HepG2 (cell line): Measurements from ENCODE around the gene NT5DC4.

Experiments
- FOXP1 ChIP-seq, 2 experiments: fragments of 450-650 bp in 1 of 2; IDR thresholded peaks; 2 replicates each; pipeline ENCODE4 v1.6.1; 2017 to 2018; ENCODE audit warnings: antibody characterized with exemption in 1 of 2
- POLR2A ChIP-seq, 2 experiments: IDR thresholded peaks; 2 replicates each; pipeline ENCODE4 v1.6.1; 2011; ENCODE audit warnings: low read depth in 2 of 2, low read length in 2 of 2, mild to moderate bottlenecking in 1 of 2, moderate library complexity in 1 of 2; ENCODE audit not compliant: insufficient read depth in 1 of 2
- ZNF317 ChIP-seq: sonication (generic); formaldehyde crosslinking; IDR thresholded peaks from 2 replicates; pipeline ENCODE4 v1.5.0; 2020; ENCODE audit warnings: mild to moderate bottlenecking, missing genetic modification reagents
- TF ChIP-seq, protein P1 (sequence below): sonication (generic); formaldehyde crosslinking; IDR thresholded peaks from 2 replicates; pipeline ENCODE4 v1.8.0; 2022; ENCODE audit warnings: mild to moderate bottlenecking, missing genetic modification reagents, moderate library complexity
- TF ChIP-seq, protein P2 (sequence below): sonication (generic); formaldehyde crosslinking; IDR thresholded peaks from 2 replicates; pipeline ENCODE4 v1.4.0; 2020; ENCODE audit warnings: missing genetic modification reagents
- TF ChIP-seq, protein P3 (sequence below): sonication (generic); formaldehyde crosslinking; IDR thresholded peaks from 2 replicates; pipeline ENCODE4 v1.4.0; 2020; ENCODE audit warnings: missing genetic modification reagents, borderline replicate concordance
- TF ChIP-seq, protein P4 (sequence below): sonication (generic); formaldehyde crosslinking; IDR thresholded peaks from 2 replicates; pipeline ENCODE4 v1.4.0; 2020; ENCODE audit warnings: missing genetic modification reagents
- TF ChIP-seq, protein P5 (sequence below): sonication (generic); formaldehyde crosslinking; IDR thresholded peaks from 2 replicates; pipeline ENCODE4 v1.5.0; 2020; ENCODE audit warnings: mild to moderate bottlenecking, missing genetic modification reagents, moderate library complexity
- TF ChIP-seq, protein P6 (sequence below), 2 experiments: IDR thresholded peaks; 2 replicates each; pipeline ENCODE4 v1.6.1; 2011 to 2012; ENCODE audit warnings: low read length in 2 of 2, borderline replicate concordance in 1 of 2, low read depth in 1 of 2, mild to moderate bottlenecking in 1 of 2, moderate library complexity in 1 of 2
- TF ChIP-seq, protein P7 (sequence below): sonication (generic); formaldehyde crosslinking; IDR thresholded peaks from 2 replicates; pipeline ENCODE4 v1.8.0; 2022; ENCODE audit warnings: missing genetic modification reagents, low read depth, mild to moderate bottlenecking, borderline replicate concordance
- TF ChIP-seq, protein P8 (sequence below): sonication (generic); formaldehyde crosslinking; IDR thresholded peaks from 2 replicates; pipeline ENCODE4 v1.9.0; 2022; ENCODE audit warnings: missing genetic modification reagents, mild to moderate bottlenecking, borderline replicate concordance
- TF ChIP-seq, protein P9 (sequence below): sonication (generic); formaldehyde crosslinking; IDR thresholded peaks from 2 replicates; pipeline ENCODE4 v1.4.0; 2020; ENCODE audit warnings: mild to moderate bottlenecking, missing genetic modification reagents

DNA sequence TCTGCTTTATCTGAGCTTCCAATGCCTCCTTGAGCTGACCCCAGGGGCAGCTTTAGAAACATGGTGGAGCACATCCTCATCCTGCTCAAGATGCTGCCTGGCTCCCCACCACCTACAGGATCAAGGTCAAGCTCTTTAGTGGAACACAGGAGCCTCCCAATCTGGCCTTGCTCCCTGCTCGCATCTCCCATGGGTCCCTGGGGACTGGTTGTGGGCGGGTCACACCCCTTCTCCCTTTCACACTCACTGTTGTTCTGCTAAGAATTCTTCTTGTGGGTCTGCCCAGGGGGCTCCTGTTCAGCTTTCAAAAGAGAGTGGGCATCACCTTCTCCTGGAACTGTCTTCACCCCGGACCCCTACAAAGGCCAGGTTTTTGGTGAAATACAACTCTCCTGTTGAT is 8.4 kb upstream of the NT5DC4 start:
- TF ChIP-seq POLR2A (IDR thresholded peaks at IDR 0.05; ENCODE audit: insufficient read depth in 1 of 2, low read depth in 2 of 2, low read length in 2 of 2) (no peak), ZNF317 (no peak), FOXP1 (IDR thresholded peaks at IDR 0.05) (no peak), FOXP1 (CRISPR knock-in tag; IDR thresholded peaks at IDR 0.05) (no peak)
- TF ChIP-seq, protein P1, sequence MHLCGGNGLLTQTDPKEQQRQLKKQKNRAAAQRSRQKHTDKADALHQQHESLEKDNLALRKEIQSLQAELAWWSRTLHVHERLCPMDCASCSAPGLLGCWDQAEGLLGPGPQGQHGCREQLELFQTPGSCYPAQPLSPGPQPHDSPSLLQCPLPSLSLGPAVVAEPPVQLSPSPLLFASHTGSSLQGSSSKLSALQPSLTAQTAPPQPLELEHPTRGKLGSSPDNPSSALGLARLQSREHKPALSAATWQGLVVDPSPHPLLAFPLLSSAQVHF (CRISPR knock-in tag) = no peak
- TF ChIP-seq, protein P2, sequence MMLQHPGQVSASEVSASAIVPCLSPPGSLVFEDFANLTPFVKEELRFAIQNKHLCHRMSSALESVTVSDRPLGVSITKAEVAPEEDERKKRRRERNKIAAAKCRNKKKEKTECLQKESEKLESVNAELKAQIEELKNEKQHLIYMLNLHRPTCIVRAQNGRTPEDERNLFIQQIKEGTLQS = no peak
- TF ChIP-seq, protein P3, sequence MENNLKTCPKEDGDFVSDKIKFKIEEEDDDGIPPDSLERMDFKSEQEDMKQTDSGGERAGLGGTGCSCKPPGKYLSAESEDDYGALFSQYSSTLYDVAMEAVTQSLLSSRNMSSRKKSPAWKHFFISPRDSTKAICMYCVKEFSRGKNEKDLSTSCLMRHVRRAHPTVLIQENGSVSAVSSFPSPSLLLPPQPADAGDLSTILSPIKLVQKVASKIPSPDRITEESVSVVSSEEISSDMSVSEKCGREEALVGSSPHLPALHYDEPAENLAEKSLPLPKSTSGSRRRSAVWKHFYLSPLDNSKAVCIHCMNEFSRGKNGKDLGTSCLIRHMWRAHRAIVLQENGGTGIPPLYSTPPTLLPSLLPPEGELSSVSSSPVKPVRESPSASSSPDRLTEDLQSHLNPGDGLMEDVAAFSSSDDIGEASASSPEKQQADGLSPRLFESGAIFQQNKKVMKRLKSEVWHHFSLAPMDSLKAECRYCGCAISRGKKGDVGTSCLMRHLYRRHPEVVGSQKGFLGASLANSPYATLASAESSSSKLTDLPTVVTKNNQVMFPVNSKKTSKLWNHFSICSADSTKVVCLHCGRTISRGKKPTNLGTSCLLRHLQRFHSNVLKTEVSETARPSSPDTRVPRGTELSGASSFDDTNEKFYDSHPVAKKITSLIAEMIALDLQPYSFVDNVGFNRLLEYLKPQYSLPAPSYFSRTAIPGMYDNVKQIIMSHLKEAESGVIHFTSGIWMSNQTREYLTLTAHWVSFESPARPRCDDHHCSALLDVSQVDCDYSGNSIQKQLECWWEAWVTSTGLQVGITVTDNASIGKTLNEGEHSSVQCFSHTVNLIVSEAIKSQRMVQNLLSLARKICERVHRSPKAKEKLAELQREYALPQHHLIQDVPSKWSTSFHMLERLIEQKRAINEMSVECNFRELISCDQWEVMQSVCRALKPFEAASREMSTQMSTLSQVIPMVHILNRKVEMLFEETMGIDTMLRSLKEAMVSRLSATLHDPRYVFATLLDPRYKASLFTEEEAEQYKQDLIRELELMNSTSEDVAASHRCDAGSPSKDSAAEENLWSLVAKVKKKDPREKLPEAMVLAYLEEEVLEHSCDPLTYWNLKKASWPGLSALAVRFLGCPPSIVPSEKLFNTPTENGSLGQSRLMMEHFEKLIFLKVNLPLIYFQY (CRISPR knock-in tag) = no peak
- TF ChIP-seq, protein P4, sequence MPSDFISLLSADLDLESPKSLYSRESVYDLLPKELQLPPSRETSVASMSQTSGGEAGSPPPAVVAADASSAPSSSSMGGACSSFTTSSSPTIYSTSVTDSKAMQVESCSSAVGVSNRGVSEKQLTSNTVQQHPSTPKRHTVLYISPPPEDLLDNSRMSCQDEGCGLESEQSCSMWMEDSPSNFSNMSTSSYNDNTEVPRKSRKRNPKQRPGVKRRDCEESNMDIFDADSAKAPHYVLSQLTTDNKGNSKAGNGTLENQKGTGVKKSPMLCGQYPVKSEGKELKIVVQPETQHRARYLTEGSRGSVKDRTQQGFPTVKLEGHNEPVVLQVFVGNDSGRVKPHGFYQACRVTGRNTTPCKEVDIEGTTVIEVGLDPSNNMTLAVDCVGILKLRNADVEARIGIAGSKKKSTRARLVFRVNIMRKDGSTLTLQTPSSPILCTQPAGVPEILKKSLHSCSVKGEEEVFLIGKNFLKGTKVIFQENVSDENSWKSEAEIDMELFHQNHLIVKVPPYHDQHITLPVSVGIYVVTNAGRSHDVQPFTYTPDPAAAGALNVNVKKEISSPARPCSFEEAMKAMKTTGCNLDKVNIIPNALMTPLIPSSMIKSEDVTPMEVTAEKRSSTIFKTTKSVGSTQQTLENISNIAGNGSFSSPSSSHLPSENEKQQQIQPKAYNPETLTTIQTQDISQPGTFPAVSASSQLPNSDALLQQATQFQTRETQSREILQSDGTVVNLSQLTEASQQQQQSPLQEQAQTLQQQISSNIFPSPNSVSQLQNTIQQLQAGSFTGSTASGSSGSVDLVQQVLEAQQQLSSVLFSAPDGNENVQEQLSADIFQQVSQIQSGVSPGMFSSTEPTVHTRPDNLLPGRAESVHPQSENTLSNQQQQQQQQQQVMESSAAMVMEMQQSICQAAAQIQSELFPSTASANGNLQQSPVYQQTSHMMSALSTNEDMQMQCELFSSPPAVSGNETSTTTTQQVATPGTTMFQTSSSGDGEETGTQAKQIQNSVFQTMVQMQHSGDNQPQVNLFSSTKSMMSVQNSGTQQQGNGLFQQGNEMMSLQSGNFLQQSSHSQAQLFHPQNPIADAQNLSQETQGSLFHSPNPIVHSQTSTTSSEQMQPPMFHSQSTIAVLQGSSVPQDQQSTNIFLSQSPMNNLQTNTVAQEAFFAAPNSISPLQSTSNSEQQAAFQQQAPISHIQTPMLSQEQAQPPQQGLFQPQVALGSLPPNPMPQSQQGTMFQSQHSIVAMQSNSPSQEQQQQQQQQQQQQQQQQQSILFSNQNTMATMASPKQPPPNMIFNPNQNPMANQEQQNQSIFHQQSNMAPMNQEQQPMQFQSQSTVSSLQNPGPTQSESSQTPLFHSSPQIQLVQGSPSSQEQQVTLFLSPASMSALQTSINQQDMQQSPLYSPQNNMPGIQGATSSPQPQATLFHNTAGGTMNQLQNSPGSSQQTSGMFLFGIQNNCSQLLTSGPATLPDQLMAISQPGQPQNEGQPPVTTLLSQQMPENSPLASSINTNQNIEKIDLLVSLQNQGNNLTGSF (CRISPR knock-in tag) = no peak
- TF ChIP-seq, protein P5, sequence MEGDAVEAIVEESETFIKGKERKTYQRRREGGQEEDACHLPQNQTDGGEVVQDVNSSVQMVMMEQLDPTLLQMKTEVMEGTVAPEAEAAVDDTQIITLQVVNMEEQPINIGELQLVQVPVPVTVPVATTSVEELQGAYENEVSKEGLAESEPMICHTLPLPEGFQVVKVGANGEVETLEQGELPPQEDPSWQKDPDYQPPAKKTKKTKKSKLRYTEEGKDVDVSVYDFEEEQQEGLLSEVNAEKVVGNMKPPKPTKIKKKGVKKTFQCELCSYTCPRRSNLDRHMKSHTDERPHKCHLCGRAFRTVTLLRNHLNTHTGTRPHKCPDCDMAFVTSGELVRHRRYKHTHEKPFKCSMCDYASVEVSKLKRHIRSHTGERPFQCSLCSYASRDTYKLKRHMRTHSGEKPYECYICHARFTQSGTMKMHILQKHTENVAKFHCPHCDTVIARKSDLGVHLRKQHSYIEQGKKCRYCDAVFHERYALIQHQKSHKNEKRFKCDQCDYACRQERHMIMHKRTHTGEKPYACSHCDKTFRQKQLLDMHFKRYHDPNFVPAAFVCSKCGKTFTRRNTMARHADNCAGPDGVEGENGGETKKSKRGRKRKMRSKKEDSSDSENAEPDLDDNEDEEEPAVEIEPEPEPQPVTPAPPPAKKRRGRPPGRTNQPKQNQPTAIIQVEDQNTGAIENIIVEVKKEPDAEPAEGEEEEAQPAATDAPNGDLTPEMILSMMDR (CRISPR knock-in tag) = no peak
- TF ChIP-seq, protein P6, sequence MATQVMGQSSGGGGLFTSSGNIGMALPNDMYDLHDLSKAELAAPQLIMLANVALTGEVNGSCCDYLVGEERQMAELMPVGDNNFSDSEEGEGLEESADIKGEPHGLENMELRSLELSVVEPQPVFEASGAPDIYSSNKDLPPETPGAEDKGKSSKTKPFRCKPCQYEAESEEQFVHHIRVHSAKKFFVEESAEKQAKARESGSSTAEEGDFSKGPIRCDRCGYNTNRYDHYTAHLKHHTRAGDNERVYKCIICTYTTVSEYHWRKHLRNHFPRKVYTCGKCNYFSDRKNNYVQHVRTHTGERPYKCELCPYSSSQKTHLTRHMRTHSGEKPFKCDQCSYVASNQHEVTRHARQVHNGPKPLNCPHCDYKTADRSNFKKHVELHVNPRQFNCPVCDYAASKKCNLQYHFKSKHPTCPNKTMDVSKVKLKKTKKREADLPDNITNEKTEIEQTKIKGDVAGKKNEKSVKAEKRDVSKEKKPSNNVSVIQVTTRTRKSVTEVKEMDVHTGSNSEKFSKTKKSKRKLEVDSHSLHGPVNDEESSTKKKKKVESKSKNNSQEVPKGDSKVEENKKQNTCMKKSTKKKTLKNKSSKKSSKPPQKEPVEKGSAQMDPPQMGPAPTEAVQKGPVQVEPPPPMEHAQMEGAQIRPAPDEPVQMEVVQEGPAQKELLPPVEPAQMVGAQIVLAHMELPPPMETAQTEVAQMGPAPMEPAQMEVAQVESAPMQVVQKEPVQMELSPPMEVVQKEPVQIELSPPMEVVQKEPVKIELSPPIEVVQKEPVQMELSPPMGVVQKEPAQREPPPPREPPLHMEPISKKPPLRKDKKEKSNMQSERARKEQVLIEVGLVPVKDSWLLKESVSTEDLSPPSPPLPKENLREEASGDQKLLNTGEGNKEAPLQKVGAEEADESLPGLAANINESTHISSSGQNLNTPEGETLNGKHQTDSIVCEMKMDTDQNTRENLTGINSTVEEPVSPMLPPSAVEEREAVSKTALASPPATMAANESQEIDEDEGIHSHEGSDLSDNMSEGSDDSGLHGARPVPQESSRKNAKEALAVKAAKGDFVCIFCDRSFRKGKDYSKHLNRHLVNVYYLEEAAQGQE (IDR thresholded peaks at IDR 0.05; ENCODE audit: borderline replicate concordance in 1 of 2, low read depth in 1 of 2, low read length in 2 of 2) = no peak
- TF ChIP-seq, protein P7, sequence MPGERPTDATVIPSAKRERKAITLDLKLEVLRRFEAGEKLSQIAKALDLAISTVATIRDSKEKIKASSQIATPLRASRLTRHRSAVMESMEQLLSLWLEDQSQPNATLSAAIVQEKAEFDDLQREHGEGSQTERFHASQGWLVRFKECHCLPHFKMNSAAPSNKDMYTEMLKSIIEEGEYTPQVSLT (CRISPR knock-in tag) = no peak
- TF ChIP-seq, protein P8, sequence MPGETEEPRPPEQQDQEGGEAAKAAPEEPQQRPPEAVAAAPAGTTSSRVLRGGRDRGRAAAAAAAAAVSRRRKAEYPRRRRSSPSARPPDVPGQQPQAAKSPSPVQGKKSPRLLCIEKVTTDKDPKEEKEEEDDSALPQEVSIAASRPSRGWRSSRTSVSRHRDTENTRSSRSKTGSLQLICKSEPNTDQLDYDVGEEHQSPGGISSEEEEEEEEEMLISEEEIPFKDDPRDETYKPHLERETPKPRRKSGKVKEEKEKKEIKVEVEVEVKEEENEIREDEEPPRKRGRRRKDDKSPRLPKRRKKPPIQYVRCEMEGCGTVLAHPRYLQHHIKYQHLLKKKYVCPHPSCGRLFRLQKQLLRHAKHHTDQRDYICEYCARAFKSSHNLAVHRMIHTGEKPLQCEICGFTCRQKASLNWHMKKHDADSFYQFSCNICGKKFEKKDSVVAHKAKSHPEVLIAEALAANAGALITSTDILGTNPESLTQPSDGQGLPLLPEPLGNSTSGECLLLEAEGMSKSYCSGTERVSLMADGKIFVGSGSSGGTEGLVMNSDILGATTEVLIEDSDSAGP = no peak
- TF ChIP-seq, protein P9, sequence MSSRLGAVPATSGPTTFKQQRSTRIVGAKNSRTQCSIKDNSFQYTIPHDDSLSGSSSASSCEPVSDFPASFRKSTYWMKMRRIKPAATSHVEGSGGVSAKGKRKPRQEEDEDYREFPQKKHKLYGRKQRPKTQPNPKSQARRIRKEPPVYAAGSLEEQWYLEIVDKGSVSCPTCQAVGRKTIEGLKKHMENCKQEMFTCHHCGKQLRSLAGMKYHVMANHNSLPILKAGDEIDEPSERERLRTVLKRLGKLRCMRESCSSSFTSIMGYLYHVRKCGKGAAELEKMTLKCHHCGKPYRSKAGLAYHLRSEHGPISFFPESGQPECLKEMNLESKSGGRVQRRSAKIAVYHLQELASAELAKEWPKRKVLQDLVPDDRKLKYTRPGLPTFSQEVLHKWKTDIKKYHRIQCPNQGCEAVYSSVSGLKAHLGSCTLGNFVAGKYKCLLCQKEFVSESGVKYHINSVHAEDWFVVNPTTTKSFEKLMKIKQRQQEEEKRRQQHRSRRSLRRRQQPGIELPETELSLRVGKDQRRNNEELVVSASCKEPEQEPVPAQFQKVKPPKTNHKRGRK = no peak
